B cell (primary cell): ENCODE measurements around the gene THBS2. TPM values are rescaled to one million over a fixed set of nuclear protein-coding genes. Genes with fewer than 3 reads are reported as not detected.

ENCODE experiments used
- ATAC-seq: fragments of 200-7000 bp; cut with Tn5 transposase; one replicate; pipeline ENCODE4 v1.10.0; 2021; ENCODE audit warnings: low read depth, mild to moderate bottlenecking, moderate number of reproducible peaks, moderate library complexity
- CTCF ChIA-PET: fragments of 350-600 bp; sonication (Branson Sonifier 250); formaldehyde crosslinking; loops from one replicate; lab custom pipeline; 2021; ENCODE audit warnings: antibody characterized with exemption, inconsistent platforms; lab: Charles Lee
- POLR2A ChIA-PET: fragments of 350-600 bp; sonication (Branson Sonifier 250); formaldehyde crosslinking; loops from one replicate; lab custom pipeline; 2021; ENCODE audit warnings: antibody characterized with exemption; lab: Charles Lee
- DNase-seq: peaks from one replicate; pipeline ENCODE4 v3.0.0; 2013
- H2AFZ ChIP-seq: 2 replicates; pipeline ENCODE4 v1.6.1; 2012; ENCODE audit warnings: mild to moderate bottlenecking, low read depth, low read length; ENCODE audit not compliant: insufficient read depth, poor library complexity, severe bottlenecking
- H3K27ac ChIP-seq, 2 donors: 1 replicate in 1 of 2; 2 replicates in 1 of 2; pipeline ENCODE4 v1.5.1; 2012 to 2013; ENCODE audit warnings: low read length in 2 of 2, mild to moderate bottlenecking in 2 of 2, moderate library complexity in 1 of 2
- H3K27me3 ChIP-seq, 4 experiments: fragments of 200-600 bp in 1 of 4; sonication (generic) in 1 of 4; replicated peaks in 1 of 4; 1 replicate in 2 of 4; 2 replicates in 2 of 4; pipeline versions ENCODE4 v1.6.1 to v1.7.0; 2013 to 2016; ENCODE audit warnings: low read length in 3 of 4, mild to moderate bottlenecking in 2 of 4, mixed read lengths in 1 of 4, moderate library complexity in 1 of 4; ENCODE audit not compliant: insufficient read depth in 4 of 4, control insufficient read depth in 3 of 4; ENCODE audit errors: control extremely low read depth in 1 of 4
- H3K36me3 ChIP-seq, 2 experiments: replicated peaks in 1 of 2; 1 replicate in 1 of 2; 2 replicates in 1 of 2; pipeline versions ENCODE4 v1.6.1 to v1.7.1; 2013; ENCODE audit warnings: low read length in 1 of 2; ENCODE audit not compliant: insufficient read depth in 2 of 2, control insufficient read depth in 1 of 2; ENCODE audit errors: control extremely low read depth in 1 of 2, extremely low read depth in 1 of 2
- H3K4me1 ChIP-seq, 2 donors: fragments of 200-600 bp in 1 of 2; sonication (generic) in 1 of 2; 1 replicate in 1 of 2; 2 replicates in 1 of 2; pipeline versions ENCODE4 v1.5.1 to v1.6.1; 2013 to 2017; ENCODE audit warnings: low read length in 2 of 2; ENCODE audit not compliant: control insufficient read depth in 2 of 2, insufficient read depth in 2 of 2
- H3K4me2 ChIP-seq: replicated peaks from 2 replicates; pipeline ENCODE3; 2012; ENCODE audit warnings: mild to moderate bottlenecking, low read depth, low read length; ENCODE audit not compliant: poor library complexity, severe bottlenecking
- H3K4me3 ChIP-seq, 5 experiments: fragments of 200-600 bp in 1 of 5; sonication (generic) in 1 of 5; 1 replicate in 3 of 5; 2 replicates in 2 of 5; pipeline versions ENCODE4 v1.5.1 to v1.7.0; 2011 to 2016; ENCODE audit warnings: low read length in 4 of 5, mild to moderate bottlenecking in 4 of 5, low read depth in 2 of 5, control low read depth in 1 of 5, moderate library complexity in 1 of 5; ENCODE audit not compliant: insufficient read depth in 1 of 5; ENCODE audit errors: control extremely low read depth in 1 of 5, extremely low read depth in 1 of 5
- H3K79me2 ChIP-seq: fragments of 200-600 bp; sonication (generic); one replicate; pipeline ENCODE4 v1.6.0; 2016; ENCODE audit warnings: low read length; ENCODE audit not compliant: control insufficient read depth, insufficient read depth
- H3K9ac ChIP-seq: fragments of 200-600 bp; sonication (generic); 2 replicates; pipeline ENCODE4 v1.6.1; 2017; ENCODE audit warnings: mild to moderate bottlenecking, low read length, moderate library complexity
- H3K9me3 ChIP-seq, 3 donors: one replicate each; pipeline versions ENCODE4 v1.6.1 to v1.7.1; 2013; ENCODE audit warnings: low read length in 2 of 3; ENCODE audit not compliant: control insufficient read depth in 2 of 3, insufficient read depth in 1 of 3; ENCODE audit errors: control extremely low read depth in 1 of 3
- H4K20me1 ChIP-seq: 2 replicates; pipeline ENCODE4 v1.6.0; 2012; ENCODE audit warnings: mild to moderate bottlenecking, low read length; ENCODE audit not compliant: insufficient read depth, control insufficient read depth, poor library complexity, severe bottlenecking
- H3K27ac Mint-ChIP-seq: one replicate; pipeline ENCODE4 v1.8.0; 2021; ENCODE audit warnings: mixed read lengths
- H3K27me3 Mint-ChIP-seq: one replicate; pipeline ENCODE4 v1.8.0; 2021; ENCODE audit warnings: mixed read lengths
- H3K4me1 Mint-ChIP-seq: one replicate; pipeline ENCODE4 v1.8.0; 2021; ENCODE audit warnings: mixed read lengths
- H3K4me3 Mint-ChIP-seq: one replicate; pipeline ENCODE4 v1.8.0; 2021; ENCODE audit warnings: mixed read lengths
- H3K9me3 Mint-ChIP-seq: one replicate; pipeline ENCODE4 v1.8.0; 2022; ENCODE audit warnings: mixed read lengths; ENCODE audit not compliant: insufficient read depth
- CTCF ChIP-seq: fragments of 200-600 bp; IDR thresholded peaks from one replicate; pipeline ENCODE4 v1.8.0; 2022; ENCODE audit warnings: antibody characterized with exemption, mild to moderate bottlenecking
- EZH2 ChIP-seq: IDR thresholded peaks from 2 replicates; pipeline ENCODE4 v1.6.1; 2012; ENCODE audit warnings: borderline replicate concordance, low read depth, mild to moderate bottlenecking, moderate library complexity, low read length; ENCODE audit not compliant: insufficient read depth, poor library complexity, severe bottlenecking
- WGBS: methylation state at CpG from one replicate; pipeline ENCODE4 v1.1.5; 2013; ENCODE audit warnings: missing lambda C conversion rate; ENCODE audit not compliant: insufficient coverage; 5-methylcytosine and 5-hydroxymethylcytosine counted together
- intact Hi-C: fragments of 100-400 bp; cut with micrococcal nuclease; formaldehyde crosslinking; loops from one replicate; pipeline ENCODE4 v1.10.0; 2022
- polyA plus RNA-seq: library from polyadenylated mRNA; depleted of rRNA; stranded (reverse); fragments of >200 nt; gene quantifications from 2 replicates; pipeline ENCODE4 v1.2.3, GENCODE V29; 2012
- total RNA-seq, 2 donors: library from RNA; stranded (reverse); fragments of 120-200 nt in 1 of 2; gene quantifications; 1 replicate in 1 of 2; 2 replicates in 1 of 2; pipeline versions ENCODE4 v1.2.3 to v1.2.4, GENCODE V29; 2013 to 2022

THBS2 gene
- total and polyA plus RNA-seq, 2 donors (not counting 1 experiment from before 2014, with no cell fraction given), result not detected

GRCh38 chr6:169189686-169190085 is 64.0 kb downstream of the THBS2 start:
- CTCF ChIA-PET, result interaction anchor here (1.5 kb wide), 1 partner anchor 9 kb away, joined by 4 read pairs; no protein-coding TSS in a partner anchor

GRCh38 chr6:169189182-169189581 is 64.5 kb downstream of the THBS2 start:
- no peaks in the 10 kb centered on the region for H3K27me3 ChIP-seq
- WGBS, result 91% methylated on average over 5 of the region's 8 CpGs

More at GRCh38 chr6:169189686-169190085, 64.0 kb downstream of the THBS2 start:
- Histone ChIP-seq H3K4me1 (no peaks in the 10 kb centered on the region), H3K9ac (no peak overlapping the region), H3K4me2 (no peak overlapping the region), H3K27me3 (no peaks in the 10 kb centered on the region), H3K36me3 (no peaks in the 10 kb centered on the region), H2AFZ (no peak overlapping the region), H4K20me1 (no peaks in the 10 kb centered on the region), H3K9me3 (peaks cover 0 to 13% (median 0%) of the 10 kb centered on the region in 3 donors), H3K79me2 (no peaks in the 10 kb centered on the region), H3K27ac (no peak overlapping the region), H3K4me3 (no peak overlapping the region)
- Mint-ChIP-seq H3K4me1 (no peaks in the 10 kb centered on the region), H3K9me3 (no peaks in the 10 kb centered on the region), H3K27ac (no peak overlapping the region), H3K4me3 (no peak overlapping the region), H3K27me3 (peaks cover 6% of the 10 kb centered on the region)
- no peak for ATAC-seq
- POLR2A ChIA-PET, result no interaction called here
- intact Hi-C loops, result no loop called here
- WGBS, result 80% methylated on average over 1 of the region's 8 CpGs
- TF ChIP-seq EZH2 (no peak), CTCF (no peak)
- no peak for DNase-seq

More at GRCh38 chr6:169189182-169189581, 64.5 kb downstream of the THBS2 start:
- Mint-ChIP-seq H3K9me3 (no peaks in the 10 kb centered on the region), H3K4me1 (no peaks in the 10 kb centered on the region), H3K27ac (no peak overlapping the region), H3K27me3 (peaks cover under 1% of the 10 kb centered on the region), H3K4me3 (no peak overlapping the region)
- no peak overlapping the region for H3K9ac ChIP-seq
- no peak overlapping the region for H3K4me2 ChIP-seq
- H3K79me2 ChIP-seq, result no peaks in the 10 kb centered on the region
- H3K27ac ChIP-seq, result no peak overlapping the region
- H3K4me1 ChIP-seq, result no peaks in the 10 kb centered on the region
- TF ChIP-seq EZH2 (no peak), CTCF (no peak)
- DNase-seq, result no peak
- H3K36me3 ChIP-seq, result no peaks in the 10 kb centered on the region
- H2AFZ ChIP-seq, result no peak overlapping the region
- ChIA-PET CTCF (interaction anchor here (1.5 kb wide), 1 partner anchor 10 kb away, joined by 4 read pairs; no protein-coding TSS in a partner anchor), POLR2A (no interaction called here)
- no peaks in the 10 kb centered on the region for H4K20me1 ChIP-seq
- H3K4me3 ChIP-seq, result no peak overlapping the region
- ATAC-seq, result no peak
- intact Hi-C loops, result no loop called here
- H3K9me3 ChIP-seq, result peaks cover 0 to 10% (median 0%) of the 10 kb centered on the region in 3 donors
